Measurements from ENCODE around the gene FBP2. TPM values are rescaled to one million over a fixed set of nuclear protein-coding genes. Genes with fewer than 3 reads are reported as not detected.

The FBP2 gene
- total RNA-seq, 1 experiment from 2014 or later: not detected

DNA sequence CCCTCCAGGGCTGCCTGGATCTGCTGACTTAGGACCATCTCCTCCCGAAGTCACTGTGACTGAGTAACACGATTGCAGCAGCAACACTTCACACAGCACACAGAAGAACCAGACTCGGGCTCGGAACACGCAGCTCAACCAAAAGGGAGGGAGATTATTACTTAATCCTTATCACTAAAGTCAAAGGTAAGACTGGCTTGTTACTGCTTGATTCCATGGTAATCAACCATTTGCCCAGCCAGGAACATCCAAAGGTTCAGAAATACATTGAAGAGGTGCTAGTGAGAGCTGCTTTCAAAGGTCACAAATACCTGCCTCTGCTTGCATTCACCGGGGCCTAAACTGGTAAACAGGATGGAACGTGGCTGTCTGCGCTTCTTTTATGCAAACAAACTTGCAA is 38.0 kb upstream of the FBP2 start:
- H3K79me2 ChIP-seq (ENCODE audit: insufficient read depth, low read length): no peaks in the 10 kb centered on the region
- RAD21 ChIA-PET (ENCODE audit: low non-redundant PET in 1 of 2, low total read pairs in 2 of 2, uncharacterized antibody in 2 of 2, unreplicated experiment in 2 of 2): no interaction called here

More for the DNA sequence above, 38.0 kb upstream of the FBP2 start:
- intact Hi-C loops (cut with micrococcal nuclease): no loop called here
- H3K36me3 ChIP-seq (ENCODE audit: control insufficient read depth in 1 of 2, insufficient read depth in 2 of 2, low read length in 2 of 2): no peaks in the 10 kb centered on the region
- H2AFZ ChIP-seq (ENCODE audit: low read depth, low read length, poor library complexity, severe bottlenecking): no peak overlapping the region
- no peaks in the 10 kb centered on the region for H3K27me3 ChIP-seq (ENCODE audit: insufficient read depth, low read length)
- no peak overlapping the region for H3K4me3 ChIP-seq (replicated peaks in 1 of 2; ENCODE audit: low read depth in 1 of 2, low read length in 2 of 2)
- H3K4me2 ChIP-seq (ENCODE audit: low read length): no peak overlapping the region
- H4K20me1 ChIP-seq (ENCODE audit: insufficient read depth): no peaks in the 10 kb centered on the region
- no peak for ATAC-seq
- no peaks in the 10 kb centered on the region for H3K9me2 ChIP-seq (ENCODE audit: insufficient read depth)
- H3K27ac ChIP-seq (ENCODE audit: low read depth, low read length): no peak overlapping the region
- BruUV-seq (replicated peaks): no TSS peak
- ChIA-PET POLR2A (no interaction called here), CTCF (interaction anchor here (1.3 kb wide), 1 partner anchor 8 kb away, joined by 5 read pairs; no protein-coding TSS in a partner anchor)
- no peak overlapping the region for H3K9ac ChIP-seq (ENCODE audit: low read length)
- no peaks in the 10 kb centered on the region for H3K9me3 ChIP-seq (ENCODE audit: control insufficient read depth in 1 of 2, insufficient read depth in 1 of 2, low read depth in 1 of 2, low read length in 2 of 2)
- TF ChIP-seq JUND (IDR thresholded peaks at IDR 0.05): no peak
- TF ChIP-seq TCF7L2 (IDR thresholded peaks at IDR 0.05; ENCODE audit: borderline replicate concordance, extremely low read depth, insufficient read depth, insufficient read length): no peak
- TF ChIP-seq RAD21 (IDR thresholded peaks at IDR 0.05; ENCODE audit: low read depth): no peak
- TF ChIP-seq, protein P1, sequence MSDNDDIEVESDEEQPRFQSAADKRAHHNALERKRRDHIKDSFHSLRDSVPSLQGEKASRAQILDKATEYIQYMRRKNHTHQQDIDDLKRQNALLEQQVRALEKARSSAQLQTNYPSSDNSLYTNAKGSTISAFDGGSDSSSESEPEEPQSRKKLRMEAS (IDR thresholded peaks at IDR 0.05): no peak
- TF ChIP-seq, protein P2, sequence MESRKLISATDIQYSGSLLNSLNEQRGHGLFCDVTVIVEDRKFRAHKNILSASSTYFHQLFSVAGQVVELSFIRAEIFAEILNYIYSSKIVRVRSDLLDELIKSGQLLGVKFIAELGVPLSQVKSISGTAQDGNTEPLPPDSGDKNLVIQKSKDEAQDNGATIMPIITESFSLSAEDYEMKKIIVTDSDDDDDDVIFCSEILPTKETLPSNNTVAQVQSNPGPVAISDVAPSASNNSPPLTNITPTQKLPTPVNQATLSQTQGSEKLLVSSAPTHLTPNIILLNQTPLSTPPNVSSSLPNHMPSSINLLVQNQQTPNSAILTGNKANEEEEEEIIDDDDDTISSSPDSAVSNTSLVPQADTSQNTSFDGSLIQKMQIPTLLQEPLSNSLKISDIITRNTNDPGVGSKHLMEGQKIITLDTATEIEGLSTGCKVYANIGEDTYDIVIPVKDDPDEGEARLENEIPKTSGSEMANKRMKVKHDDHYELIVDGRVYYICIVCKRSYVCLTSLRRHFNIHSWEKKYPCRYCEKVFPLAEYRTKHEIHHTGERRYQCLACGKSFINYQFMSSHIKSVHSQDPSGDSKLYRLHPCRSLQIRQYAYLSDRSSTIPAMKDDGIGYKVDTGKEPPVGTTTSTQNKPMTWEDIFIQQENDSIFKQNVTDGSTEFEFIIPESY (IDR thresholded peaks at IDR 0.05; ENCODE audit: extremely low read depth, insufficient replicate concordance, low read length): no peak
- TF ChIP-seq EZH2 (IDR thresholded peaks at IDR 0.05): no peak
- no peak for TF ChIP-seq CEBPB (IDR thresholded peaks at IDR 0.05; ENCODE audit: low read depth)
- TF ChIP-seq ELF1 (IDR thresholded peaks at IDR 0.05; ENCODE audit: borderline replicate concordance, low read depth): no peak
- no peak for TF ChIP-seq EZH2phosphoT487 (IDR thresholded peaks at IDR 0.05; ENCODE audit: borderline replicate concordance)
- TF ChIP-seq, protein P3, sequence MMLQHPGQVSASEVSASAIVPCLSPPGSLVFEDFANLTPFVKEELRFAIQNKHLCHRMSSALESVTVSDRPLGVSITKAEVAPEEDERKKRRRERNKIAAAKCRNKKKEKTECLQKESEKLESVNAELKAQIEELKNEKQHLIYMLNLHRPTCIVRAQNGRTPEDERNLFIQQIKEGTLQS (IDR thresholded peaks at IDR 0.05): no peak
- TF ChIP-seq SIN3A (IDR thresholded peaks at IDR 0.05; ENCODE audit: low read depth): no peak
- TF ChIP-seq SRF (IDR thresholded peaks at IDR 0.05; ENCODE audit: low read depth): no peak
- TF ChIP-seq SP1 (IDR thresholded peaks at IDR 0.05; ENCODE audit: low read depth): no peak
- no peak for TF ChIP-seq POLR2A (IDR thresholded peaks at IDR 0.05; ENCODE audit: borderline replicate concordance, extremely low read depth, insufficient read depth, insufficient read length)
- no peak for TF ChIP-seq ZFX (IDR thresholded peaks at IDR 0.05)
- TF ChIP-seq CBX3 (IDR thresholded peaks at IDR 0.05; ENCODE audit: low read depth): no peak
- no peak for TF ChIP-seq YY1 (IDR thresholded peaks at IDR 0.05; ENCODE audit: extremely low read depth, insufficient replicate concordance, low read depth, low read length)
- no peak for TF ChIP-seq FOSL1 (IDR thresholded peaks at IDR 0.05; ENCODE audit: low read depth)
- TF ChIP-seq, protein P4, sequence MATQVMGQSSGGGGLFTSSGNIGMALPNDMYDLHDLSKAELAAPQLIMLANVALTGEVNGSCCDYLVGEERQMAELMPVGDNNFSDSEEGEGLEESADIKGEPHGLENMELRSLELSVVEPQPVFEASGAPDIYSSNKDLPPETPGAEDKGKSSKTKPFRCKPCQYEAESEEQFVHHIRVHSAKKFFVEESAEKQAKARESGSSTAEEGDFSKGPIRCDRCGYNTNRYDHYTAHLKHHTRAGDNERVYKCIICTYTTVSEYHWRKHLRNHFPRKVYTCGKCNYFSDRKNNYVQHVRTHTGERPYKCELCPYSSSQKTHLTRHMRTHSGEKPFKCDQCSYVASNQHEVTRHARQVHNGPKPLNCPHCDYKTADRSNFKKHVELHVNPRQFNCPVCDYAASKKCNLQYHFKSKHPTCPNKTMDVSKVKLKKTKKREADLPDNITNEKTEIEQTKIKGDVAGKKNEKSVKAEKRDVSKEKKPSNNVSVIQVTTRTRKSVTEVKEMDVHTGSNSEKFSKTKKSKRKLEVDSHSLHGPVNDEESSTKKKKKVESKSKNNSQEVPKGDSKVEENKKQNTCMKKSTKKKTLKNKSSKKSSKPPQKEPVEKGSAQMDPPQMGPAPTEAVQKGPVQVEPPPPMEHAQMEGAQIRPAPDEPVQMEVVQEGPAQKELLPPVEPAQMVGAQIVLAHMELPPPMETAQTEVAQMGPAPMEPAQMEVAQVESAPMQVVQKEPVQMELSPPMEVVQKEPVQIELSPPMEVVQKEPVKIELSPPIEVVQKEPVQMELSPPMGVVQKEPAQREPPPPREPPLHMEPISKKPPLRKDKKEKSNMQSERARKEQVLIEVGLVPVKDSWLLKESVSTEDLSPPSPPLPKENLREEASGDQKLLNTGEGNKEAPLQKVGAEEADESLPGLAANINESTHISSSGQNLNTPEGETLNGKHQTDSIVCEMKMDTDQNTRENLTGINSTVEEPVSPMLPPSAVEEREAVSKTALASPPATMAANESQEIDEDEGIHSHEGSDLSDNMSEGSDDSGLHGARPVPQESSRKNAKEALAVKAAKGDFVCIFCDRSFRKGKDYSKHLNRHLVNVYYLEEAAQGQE (IDR thresholded peaks at IDR 0.05; ENCODE audit: low read depth): no peak
- TF ChIP-seq POLR2AphosphoS5 (IDR thresholded peaks at IDR 0.05; ENCODE audit: low read depth, low read length): no peak
- H3K4me1 ChIP-seq (ENCODE audit: control insufficient read depth in 1 of 2, insufficient read depth in 2 of 2, low read length in 2 of 2): peaks cover 0 to 11% of the 10 kb centered on the region in 2 experiments; a peak in 1 of 4 replicates
- no peak for DNase-seq (ENCODE audit: low read depth, low spot score)
